G401.6 (cell line): Measurements from ENCODE around the gene TSPY10.
"Not testable (repeated sequence)": the region's sequence is repeated elsewhere in the genome, so short reads cannot be mapped to it uniquely, and the experiment has no call there.

Source experiments
- FAIRE-seq: peaks from 2 replicates; lab custom pipeline; 2012; peaks lifted over from hg19 to GRCh38; lab: Jason Lieb, UNC

TSPY10 gene, protein sequence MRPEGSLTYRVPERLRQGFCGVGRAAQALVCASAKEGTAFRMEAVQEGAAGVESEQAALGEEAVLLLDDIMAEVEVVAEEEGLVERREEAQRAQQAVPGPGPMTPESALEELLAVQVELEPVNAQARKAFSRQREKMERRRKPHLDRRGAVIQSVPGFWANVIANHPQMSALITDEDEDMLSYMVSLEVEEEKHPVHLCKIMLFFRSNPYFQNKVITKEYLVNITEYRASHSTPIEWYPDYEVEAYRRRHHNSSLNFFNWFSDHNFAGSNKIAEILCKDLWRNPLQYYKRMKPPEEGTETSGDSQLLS

GRCh38 chrY:9527580-9527979, at the start of gene TSPY10:
TSPY10 (plus strand) TSS chrY:9527880; CDS start chrY:9527926, 46 bp downstream.
- FAIRE-seq: not testable (repeated sequence)

- FAIRE-seq: not testable (repeated sequence)
These were observed 40.7 kb upstream of the TSPY10 start, which contains the start of gene TSPY9 for GRCh38 chrY:9486967-9487366. TSPY9 (plus strand) TSS chrY:9487267; CDS start chrY:9487313, 46 bp downstream.

DNA sequence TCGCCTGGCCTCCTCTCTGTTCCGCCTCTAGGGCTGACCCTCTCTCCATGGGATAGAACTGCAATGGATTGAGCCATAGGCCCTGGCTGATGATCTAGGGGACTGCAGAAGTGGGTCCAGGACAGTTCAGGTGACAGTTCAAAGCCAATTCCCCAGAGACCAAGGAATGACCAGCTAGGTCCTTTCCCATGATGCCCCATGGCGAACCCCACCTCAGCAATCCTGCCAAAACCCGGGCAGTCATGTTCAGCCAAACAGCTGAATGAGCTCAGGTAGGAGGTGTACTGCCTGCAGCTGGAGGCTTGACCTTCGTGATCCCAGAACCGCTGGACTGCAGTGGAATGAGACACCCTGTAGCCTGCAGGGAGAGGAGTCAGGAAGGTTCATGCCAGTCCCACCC, 23.3 kb upstream of the TSPY10 start:
- not testable (repeated sequence) for FAIRE-seq

- FAIRE-seq: not testable (repeated sequence)
These were observed 11.4 kb upstream of the TSPY10 start for GRCh38 chrY:9516287-9516686.
